ENCODE results near the gene POLE. TPM values are rescaled to one million over a fixed set of nuclear protein-coding genes. Genes with fewer than 3 reads are reported as not detected.

The POLE gene
- total RNA-seq, 1 experiment from 2014 or later: 200 TPM

- no TSS peak for BruUV-seq (replicated peaks)
- intact Hi-C loops (cut with micrococcal nuclease; ENCODE audit: unreplicated experiment): no loop called here
- Mint-ChIP-seq H3K9me3 (ENCODE audit: low read depth, unreplicated experiment) (peaks cover 3% of the 10 kb centered on the region), H3K36me3 (ENCODE audit: insufficient read depth, unreplicated experiment) (peaks cover 42% of the 10 kb centered on the region), H3K4me1 (ENCODE audit: low read depth, unreplicated experiment) (peaks cover 15% of the 10 kb centered on the region), H3K27ac (ENCODE audit: unreplicated experiment) (peak overlapping the region; percentile 83), H3K4me3 (ENCODE audit: low read depth, unreplicated experiment) (peak overlapping the region; percentile 86), H3K27me3 (ENCODE audit: unreplicated experiment) (no peaks in the 10 kb centered on the region)
- DNase-seq: no peak
- CTCF ChIA-PET: no interaction called here
- TF ChIP-seq CTCF (IDR thresholded peaks at IDR 0.05; ENCODE audit: unreplicated experiment): no peak
Measured at GRCh38 chr12:132686825-132687210, 324 bp downstream of the POLE start.

GRCh38 chr12:132685400-132685799, 1.7 kb downstream of the POLE start:
- DNase-seq: no peak
- no peak for TF ChIP-seq CTCF (IDR thresholded peaks at IDR 0.05; ENCODE audit: unreplicated experiment)
- Mint-ChIP-seq H3K27me3 (ENCODE audit: unreplicated experiment) (no peaks in the 10 kb centered on the region), H3K36me3 (ENCODE audit: insufficient read depth, unreplicated experiment) (peaks cover 45% of the 10 kb centered on the region), H3K27ac (ENCODE audit: unreplicated experiment) (peak overlapping the region; percentile 42), H3K9me3 (ENCODE audit: low read depth, unreplicated experiment) (peaks cover 3% of the 10 kb centered on the region), H3K4me3 (ENCODE audit: low read depth, unreplicated experiment) (peak overlapping the region; percentile 86), H3K4me1 (ENCODE audit: low read depth, unreplicated experiment) (peaks cover 15% of the 10 kb centered on the region)
- CTCF ChIA-PET: no interaction called here
- intact Hi-C loops (cut with micrococcal nuclease; ENCODE audit: unreplicated experiment): no loop called here
- TSS peak; percentile 90 for BruUV-seq (replicated peaks)

GRCh38 chr12:132677492-132677891, 9.7 kb downstream of the POLE start:
- H3K4me1 Mint-ChIP-seq (ENCODE audit: low read depth, unreplicated experiment): no peaks in the 10 kb centered on the region
- intact Hi-C loops (cut with micrococcal nuclease; ENCODE audit: unreplicated experiment): no loop called here
- no peak for DNase-seq
- CTCF ChIA-PET: no interaction called here
- H3K4me3 Mint-ChIP-seq (ENCODE audit: low read depth, unreplicated experiment): no peak overlapping the region
- H3K36me3 Mint-ChIP-seq (ENCODE audit: insufficient read depth, unreplicated experiment): peaks cover 55% of the 10 kb centered on the region
- BruUV-seq (replicated peaks): no TSS peak
- H3K27ac Mint-ChIP-seq (ENCODE audit: unreplicated experiment): no peak overlapping the region
- no peaks in the 10 kb centered on the region for H3K27me3 Mint-ChIP-seq (ENCODE audit: unreplicated experiment)
- no peaks in the 10 kb centered on the region for H3K9me3 Mint-ChIP-seq (ENCODE audit: low read depth, unreplicated experiment)
- no peak for TF ChIP-seq CTCF (IDR thresholded peaks at IDR 0.05; ENCODE audit: unreplicated experiment)

GRCh38 chr12:132675757-132676432, 11.2 kb downstream of the POLE start:
- H3K4me3 Mint-ChIP-seq (ENCODE audit: low read depth, unreplicated experiment): no peak overlapping the region
- no peak for TF ChIP-seq CTCF (IDR thresholded peaks at IDR 0.05; ENCODE audit: unreplicated experiment)
- DNase-seq: no peak
- no peaks in the 10 kb centered on the region for H3K27me3 Mint-ChIP-seq (ENCODE audit: unreplicated experiment)
- CTCF ChIA-PET: no interaction called here
- BruUV-seq (replicated peaks): no TSS peak
- peaks cover 56% of the 10 kb centered on the region for H3K36me3 Mint-ChIP-seq (ENCODE audit: insufficient read depth, unreplicated experiment)
- no peak overlapping the region for H3K27ac Mint-ChIP-seq (ENCODE audit: unreplicated experiment)
- H3K4me1 Mint-ChIP-seq (ENCODE audit: low read depth, unreplicated experiment): no peaks in the 10 kb centered on the region
- intact Hi-C loops (cut with micrococcal nuclease; ENCODE audit: unreplicated experiment): no loop called here
- H3K9me3 Mint-ChIP-seq (ENCODE audit: low read depth, unreplicated experiment): no peaks in the 10 kb centered on the region

All from Calu3 (cell line).